Frontal cortex (tissue), 4 donors: ENCODE measurements around the gene SCLY. TPM values are rescaled to one million over a fixed set of nuclear protein-coding genes. Genes with fewer than 3 reads are reported as not detected.
"Not testable (repeated sequence)": the region's sequence is repeated elsewhere in the genome, so short reads cannot be mapped to it uniquely, and the experiment has no call there.

Experiments
- DNase-seq, 2 donors: peaks; one replicate each; pipeline ENCODE4 v3.0.0; 2012; ENCODE audit warnings: low spot score in 2 of 2
- FAIRE-seq: peaks from 2 replicates; lab custom pipeline; 2012; peaks lifted over from hg19 to GRCh38; lab: Jason Lieb, UNC
- total RNA-seq: library from RNA; depleted of rRNA; stranded (reverse); fragments of >200 nt; gene quantifications from one replicate; pipeline ENCODE4 v1.2.3, GENCODE V29; 2014
- donor health status: control.
- donor health status: control.
- donor health status: control.

Gene SCLY
- total RNA-seq, 1 donor from 2014 or later = 11.8 TPM

- no peak for DNase-seq
Observed at GRCh38 chr2:238066218-238066617, 5.4 kb downstream of the SCLY start.

GRCh38 chr2:238066718-238067117, 5.9 kb downstream of the SCLY start:
- not testable (repeated sequence) for FAIRE-seq, DNase-seq

More at GRCh38 chr2:238066218-238066617, 5.4 kb downstream of the SCLY start:
- FAIRE-seq = no peak

- DNase-seq (no peak), FAIRE-seq (no peak)
Observed at GRCh38 chr2:238067939-238068338, 7.1 kb downstream of the SCLY start.

GRCh38 chr2:238069021-238069709, 8.4 kb downstream of the SCLY start:
- FAIRE-seq = no peak
- no peak for DNase-seq

- FAIRE-seq (no peak), DNase-seq (no peak)
Observed at GRCh38 chr2:238069877-238070276, 9.1 kb downstream of the SCLY start.

- FAIRE-seq = no peak
- DNase-seq = no peak
Observed at GRCh38 chr2:238075397-238075796, 14.6 kb downstream of the SCLY start.

- no peak for FAIRE-seq
- DNase-seq = no peak
Observed at GRCh38 chr2:238077292-238077691, 16.5 kb downstream of the SCLY start.

- DNase-seq (no peak), FAIRE-seq (no peak)
Observed at GRCh38 chr2:238079874-238080327, 19.1 kb downstream of the SCLY start.

GRCh38 chr2:238080518-238080917, 19.7 kb downstream of the SCLY start:
- FAIRE-seq (no peak), DNase-seq (no peak)

- FAIRE-seq = no peak
- DNase-seq = no peak
Observed at GRCh38 chr2:238081150-238081549, 20.3 kb downstream of the SCLY start.

- DNase-seq (no peak), FAIRE-seq (no peak)
Observed at GRCh38 chr2:238081561-238081960, 20.8 kb downstream of the SCLY start.

- DNase-seq (no peak), FAIRE-seq (no peak)
Observed at GRCh38 chr2:238082151-238082550, 21.4 kb downstream of the SCLY start.

GRCh38 chr2:238082827-238083226, 22.0 kb downstream of the SCLY start:
- DNase-seq = no peak
- no peak for FAIRE-seq

- no peak for FAIRE-seq
- DNase-seq = no peak
Observed at GRCh38 chr2:238083919-238084318, 23.1 kb downstream of the SCLY start.

- FAIRE-seq = no peak
- no peak for DNase-seq
Observed at GRCh38 chr2:238084761-238085160, 24.0 kb downstream of the SCLY start.

GRCh38 chr2:238085899-238086298, 25.1 kb downstream of the SCLY start:
- DNase-seq (no peak), FAIRE-seq (no peak)

GRCh38 chr2:238087211-238087610, 26.4 kb downstream of the SCLY start:
- DNase-seq = no peak
- FAIRE-seq = no peak

- DNase-seq (no peak), FAIRE-seq (no peak)
Observed at GRCh38 chr2:238090887-238091286, 30.1 kb downstream of the SCLY start.

- no peak for FAIRE-seq
Observed at GRCh38 chr2:238091436-238092060, 30.7 kb downstream of the SCLY start.

GRCh38 chr2:238092486-238093035, 31.8 kb downstream of the SCLY start:
- no peak for DNase-seq
- no peak for FAIRE-seq

More at GRCh38 chr2:238091436-238092060, 30.7 kb downstream of the SCLY start:
- DNase-seq = no peak
